Fibroblast of lung (primary cell): Measurements from ENCODE around the gene PLAA. TPM values are rescaled to one million over a fixed set of nuclear protein-coding genes. Genes with fewer than 3 reads are reported as not detected.

Experiments used
- DNase-seq, 2 donors: peaks; one replicate each; pipeline versions ENCODE4 v3.0.0 to v3.0.0-alpha.2; 2010; ENCODE audit warnings: low read depth in 2 of 2
- H2AFZ ChIP-seq: 2 replicates; pipeline ENCODE4 v1.5.1; 2012; ENCODE audit warnings: low read length, control low read depth, inconsistent platforms
- H3K27ac ChIP-seq: 2 replicates; pipeline ENCODE4 v1.5.1; 2011; ENCODE audit warnings: low read length, control low read depth; ENCODE audit not compliant: insufficient read depth
- H3K27me3 ChIP-seq: 2 replicates; pipeline ENCODE4 v1.5.1; 2011; ENCODE audit warnings: mild to moderate bottlenecking, low read length; ENCODE audit not compliant: control insufficient read depth, insufficient read depth
- H3K36me3 ChIP-seq: 2 replicates; pipeline ENCODE4 v1.5.1; 2011; ENCODE audit warnings: low read length; ENCODE audit not compliant: control insufficient read depth, insufficient read depth
- H3K4me1 ChIP-seq: 2 replicates; pipeline ENCODE4 v1.5.1; 2011; ENCODE audit warnings: low read length; ENCODE audit not compliant: control insufficient read depth, insufficient read depth; ENCODE audit errors: extremely low read depth
- H3K4me2 ChIP-seq: 2 replicates; pipeline ENCODE4 v1.5.1; 2011; ENCODE audit warnings: low read length, control low read depth; ENCODE audit not compliant: insufficient read depth; ENCODE audit errors: extremely low read depth
- H3K4me3 ChIP-seq, 4 experiments: fragments of 200-600 bp in 1 of 4; sonication (generic) in 1 of 4; replicated peaks in 1 of 4; 2 replicates each; pipeline ENCODE4 v1.5.1; 2011 to 2016; ENCODE audit warnings: low read length in 4 of 4, low read depth in 3 of 4, mild to moderate bottlenecking in 3 of 4, control low read depth in 2 of 4, inconsistent platforms in 1 of 4, mixed read lengths in 1 of 4; ENCODE audit not compliant: insufficient read depth in 1 of 4; ENCODE audit errors: control extremely low read depth in 1 of 4
- H3K79me2 ChIP-seq: 2 replicates; pipeline ENCODE4 v1.5.1; 2012; ENCODE audit warnings: mild to moderate bottlenecking, low read length, inconsistent platforms; ENCODE audit not compliant: control insufficient read depth, insufficient read depth
- H3K9ac ChIP-seq: 2 replicates; pipeline ENCODE4 v1.5.1; 2011; ENCODE audit warnings: mild to moderate bottlenecking, low read length, control low read depth; ENCODE audit not compliant: insufficient read depth
- H3K9me3 ChIP-seq: 2 replicates; pipeline ENCODE4 v1.5.1; 2012; ENCODE audit warnings: low read depth, low read length; ENCODE audit not compliant: control insufficient read depth, insufficient read depth
- H4K20me1 ChIP-seq: 2 replicates; pipeline ENCODE4 v1.5.1; 2011; ENCODE audit warnings: low read length; ENCODE audit not compliant: control insufficient read depth, insufficient read depth; ENCODE audit errors: extremely low read depth
- CTCF ChIP-seq, 2 donors: IDR thresholded peaks in 1 of 2; conservative IDR thresholded peaks in 1 of 2; 1 replicate in 1 of 2; 2 replicates in 1 of 2; pipeline ENCODE4 v1.5.1; 2011 to 2012; ENCODE audit warnings: low read length in 2 of 2, control low read depth in 1 of 2, inconsistent platforms in 1 of 2, low read depth in 1 of 2, mild to moderate bottlenecking in 1 of 2
- EZH2 ChIP-seq: IDR thresholded peaks from 2 replicates; pipeline ENCODE4 v1.5.1; 2012; ENCODE audit warnings: low read length, control low read depth, mild to moderate bottlenecking; ENCODE audit errors: missing control alignments
- polyA plus RNA-seq, 2 donors: library from polyadenylated mRNA; depleted of rRNA in 1 of 2; stranded (reverse) in 1 of 2; unstranded in 1 of 2; fragments of >200 nt; gene quantifications; 2 replicates each; pipeline ENCODE4 v1.2.1, GENCODE V29; 2011 to 2012; ENCODE audit warnings: missing spikeins in 1 of 2
- total RNA-seq: library from RNA; depleted of rRNA; stranded (reverse); fragments of >200 nt; gene quantifications from 2 replicates; pipeline ENCODE4 v1.2.1, GENCODE V29; 2014

Gene PLAA
- total and polyA plus RNA-seq, 2 donors (not counting 1 experiment from before 2014, with no cell fraction given), result 29.2 to 38.1 TPM

GRCh38 chr9:26870292-26870691 lies 76.8 kb downstream of the PLAA start:
- no peak overlapping the region for H3K4me3 ChIP-seq
- peak in 1 of 2 donors; percentile 59 for DNase-seq
- H3K27me3 ChIP-seq, result no peaks in the 10 kb centered on the region
- H2AFZ ChIP-seq, result no peak overlapping the region
- H3K9ac ChIP-seq, result no peak overlapping the region
- H4K20me1 ChIP-seq, result no peaks in the 10 kb centered on the region
- TF ChIP-seq EZH2, result no peak
- TF ChIP-seq CTCF (conservative IDR thresholded peaks at IDR 0.05 in 1 of 2, IDR thresholded peaks at IDR 0.05 in 1 of 2; ENCODE audit: low read depth in 1 of 2, low read length in 2 of 2), result no peak
- no peak overlapping the region for H3K27ac ChIP-seq
- no peaks in the 10 kb centered on the region for H3K79me2 ChIP-seq
- H3K4me2 ChIP-seq, result no peak overlapping the region
- no peaks in the 10 kb centered on the region for H3K4me1 ChIP-seq
- H3K9me3 ChIP-seq, result no peaks in the 10 kb centered on the region
- no peaks in the 10 kb centered on the region for H3K36me3 ChIP-seq

GRCh38 chr9:26863074-26863473 lies 84.0 kb downstream of the PLAA start:
- Histone ChIP-seq H3K9me3 (no peaks in the 10 kb centered on the region), H3K36me3 (no peaks in the 10 kb centered on the region), H3K27ac (no peak overlapping the region), H3K4me1 (no peaks in the 10 kb centered on the region), H3K4me3 (no peak overlapping the region), H3K27me3 (no peaks in the 10 kb centered on the region), H4K20me1 (no peaks in the 10 kb centered on the region), H2AFZ (no peak overlapping the region), H3K9ac (no peak overlapping the region), H3K4me2 (no peak overlapping the region), H3K79me2 (no peaks in the 10 kb centered on the region)
- DNase-seq, result peak; percentile 3 to 20
- TF ChIP-seq CTCF (conservative IDR thresholded peaks at IDR 0.05 in 1 of 2, IDR thresholded peaks at IDR 0.05 in 1 of 2; ENCODE audit: low read depth in 1 of 2, low read length in 2 of 2), result peak in 1 of 2 donors; percentile 38
- TF ChIP-seq EZH2, result no peak

- peak; percentile 35 to 70 for DNase-seq
- no peak overlapping the region for H3K4me2 ChIP-seq
- H2AFZ ChIP-seq, result no peak overlapping the region
- H3K79me2 ChIP-seq, result no peaks in the 10 kb centered on the region
- H3K4me3 ChIP-seq, result no peak overlapping the region
- H4K20me1 ChIP-seq, result no peaks in the 10 kb centered on the region
- H3K9ac ChIP-seq, result no peak overlapping the region
- TF ChIP-seq CTCF (conservative IDR thresholded peaks at IDR 0.05 in 1 of 2, IDR thresholded peaks at IDR 0.05 in 1 of 2; ENCODE audit: low read depth in 1 of 2, low read length in 2 of 2) (peak; percentile 35 to 63), EZH2 (no peak)
- no peak overlapping the region for H3K27ac ChIP-seq
- no peaks in the 10 kb centered on the region for H3K4me1 ChIP-seq
- H3K9me3 ChIP-seq, result no peaks in the 10 kb centered on the region
- H3K27me3 ChIP-seq, result no peaks in the 10 kb centered on the region
- no peaks in the 10 kb centered on the region for H3K36me3 ChIP-seq
Observed at GRCh38 chr9:26856413-26857032, 90.5 kb downstream of the PLAA start.

Other genes starting within 250 kb of the PLAA start
- gene CAAP1, start 54.4 kb downstream of the PLAA start, total RNA-seq, result 14.4 and 15.9 TPM in 2 replicates
- gene CAAP1, start 54.4 kb downstream of the PLAA start, polyA plus RNA-seq, result 13.9 and 14.1 TPM in 2 replicates
- 14.6 and 18.0 TPM in 2 replicates for gene IFT74, start 9.2 kb upstream of the PLAA start, total RNA-seq
- gene IFT74, start 9.2 kb upstream of the PLAA start, polyA plus RNA-seq, result 9.7 and 12.8 TPM in 2 replicates
- gene LRRC19, start 58.4 kb upstream of the PLAA start, total RNA-seq, result not detected in 2 replicates
- gene LRRC19, start 58.4 kb upstream of the PLAA start, polyA plus RNA-seq, result not detected in 2 replicates
- 0.51 and 1.8 TPM in 2 replicates for gene TEK, start 162.0 kb upstream of the PLAA start, total RNA-seq
- 0.54 and 0.77 TPM in 2 replicates for gene TEK, start 162.0 kb upstream of the PLAA start, polyA plus RNA-seq